ENCODE measurements around the gene COL8A1.

DNA sequence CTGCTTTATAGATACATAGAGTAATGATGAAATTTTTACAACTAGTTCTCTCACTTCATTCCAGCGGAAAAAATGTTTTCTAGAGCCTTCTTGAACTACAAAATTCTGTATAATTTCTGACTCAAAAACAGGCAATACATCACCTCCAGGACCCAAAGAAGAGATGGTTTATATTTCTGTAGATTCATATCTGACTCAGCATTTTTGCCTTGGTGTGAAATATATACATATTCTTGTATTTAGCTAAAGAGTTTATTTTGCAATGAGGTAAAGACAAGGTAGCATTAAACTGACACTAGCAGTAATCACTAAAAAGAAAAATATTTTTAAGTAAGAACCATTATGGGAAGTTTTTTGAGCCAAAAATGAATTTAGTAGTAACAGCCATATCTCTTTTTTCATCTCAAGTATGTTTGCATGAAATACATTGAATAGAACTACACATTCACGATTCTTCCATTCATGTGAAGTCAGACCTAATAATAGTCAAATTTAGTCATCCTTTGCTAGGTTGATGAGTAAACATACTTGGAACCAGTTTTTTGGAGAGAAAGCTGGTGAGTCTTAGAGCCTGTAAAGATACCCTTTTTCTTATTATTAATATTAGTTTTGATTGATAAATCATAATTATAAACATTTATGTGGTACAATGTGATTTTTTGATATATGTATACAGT lies 31.6 kb downstream of the COL8A1 start:
- TF ChIP-seq POLR2AphosphoS5 (IDR thresholded peaks at IDR 0.05) = no peak
- TF ChIP-seq, protein P1, sequence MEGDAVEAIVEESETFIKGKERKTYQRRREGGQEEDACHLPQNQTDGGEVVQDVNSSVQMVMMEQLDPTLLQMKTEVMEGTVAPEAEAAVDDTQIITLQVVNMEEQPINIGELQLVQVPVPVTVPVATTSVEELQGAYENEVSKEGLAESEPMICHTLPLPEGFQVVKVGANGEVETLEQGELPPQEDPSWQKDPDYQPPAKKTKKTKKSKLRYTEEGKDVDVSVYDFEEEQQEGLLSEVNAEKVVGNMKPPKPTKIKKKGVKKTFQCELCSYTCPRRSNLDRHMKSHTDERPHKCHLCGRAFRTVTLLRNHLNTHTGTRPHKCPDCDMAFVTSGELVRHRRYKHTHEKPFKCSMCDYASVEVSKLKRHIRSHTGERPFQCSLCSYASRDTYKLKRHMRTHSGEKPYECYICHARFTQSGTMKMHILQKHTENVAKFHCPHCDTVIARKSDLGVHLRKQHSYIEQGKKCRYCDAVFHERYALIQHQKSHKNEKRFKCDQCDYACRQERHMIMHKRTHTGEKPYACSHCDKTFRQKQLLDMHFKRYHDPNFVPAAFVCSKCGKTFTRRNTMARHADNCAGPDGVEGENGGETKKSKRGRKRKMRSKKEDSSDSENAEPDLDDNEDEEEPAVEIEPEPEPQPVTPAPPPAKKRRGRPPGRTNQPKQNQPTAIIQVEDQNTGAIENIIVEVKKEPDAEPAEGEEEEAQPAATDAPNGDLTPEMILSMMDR (IDR thresholded peaks at IDR 0.05) = no peak
- TF ChIP-seq EP300 (IDR thresholded peaks at IDR 0.05) = no peak
- no peak for TF ChIP-seq POLR2A (IDR thresholded peaks at IDR 0.05)

Data from stomach (tissue), 4 donors.